Measurements from ENCODE around the gene MMP28.

Gene MMP28

GRCh38 chr17:35799942-35800341, 4.5 kb upstream of the MMP28 start:
- no peak for DNase-seq (ENCODE audit: low read depth)

DNA sequence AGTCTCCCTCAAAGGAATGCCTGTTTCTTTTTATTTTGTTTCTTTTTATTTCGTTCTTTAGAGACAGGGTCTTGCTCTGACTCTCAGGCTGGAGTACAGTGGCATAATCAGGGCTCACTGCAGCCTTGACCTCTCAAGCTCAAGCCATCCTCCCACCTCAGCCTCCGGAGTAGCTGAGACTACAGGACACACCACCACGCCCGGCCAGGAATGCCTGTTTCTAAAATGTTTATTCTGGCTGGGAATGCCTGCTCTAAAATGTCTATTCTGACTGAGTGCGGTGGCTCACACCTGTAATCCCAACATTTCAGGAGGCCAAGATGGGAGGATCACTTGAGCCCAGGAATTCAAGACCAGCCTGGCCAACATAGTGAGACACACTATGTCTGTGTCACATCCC, 2.5 kb upstream of the MMP28 start:
- no peak for DNase-seq (ENCODE audit: low read depth)

DNA sequence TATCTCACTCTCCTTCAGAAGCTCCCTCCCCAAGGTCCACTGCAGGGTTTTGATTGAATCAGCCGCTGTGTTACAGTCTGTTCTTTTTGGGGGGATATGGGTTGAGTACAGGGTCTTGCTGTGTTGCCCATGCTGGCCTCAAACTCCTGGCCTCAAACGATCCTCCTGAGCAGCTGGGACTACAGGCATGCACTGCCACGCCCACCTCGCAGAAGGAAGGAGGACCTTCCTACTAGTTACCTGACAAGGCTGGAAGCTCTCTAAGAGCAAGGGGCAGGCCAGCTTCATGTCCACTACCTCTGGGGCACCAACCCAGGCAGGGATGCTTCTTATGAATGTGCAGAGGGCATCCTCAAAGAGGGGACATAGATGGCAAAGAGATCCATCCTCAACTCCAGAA, 1.9 kb upstream of the MMP28 start:
- DNase-seq (ENCODE audit: low read depth): no peak

GRCh38 chr17:35796942-35797341, 1.5 kb upstream of the MMP28 start:
- no peak for DNase-seq (ENCODE audit: low read depth)

DNA sequence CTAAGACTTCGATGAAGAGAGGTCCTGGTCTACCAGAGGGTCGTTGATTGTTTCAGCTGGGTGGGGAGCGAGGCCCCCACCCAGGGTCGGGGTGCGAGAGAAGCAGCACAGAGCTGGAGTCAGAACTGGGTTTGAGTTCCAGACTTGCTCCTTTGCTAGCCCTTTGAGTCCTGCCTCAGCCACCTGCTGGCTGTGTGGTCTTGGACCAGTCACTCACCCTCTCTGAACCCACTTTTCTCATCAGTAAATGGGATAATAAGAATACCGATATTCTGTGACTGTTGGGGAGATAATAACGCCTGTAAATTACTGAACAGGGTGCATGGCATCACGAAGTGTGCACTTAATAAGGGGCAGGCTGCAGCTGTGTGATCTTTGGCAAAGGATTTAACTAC, 427 bp upstream of the MMP28 start:
- no peak for DNase-seq (ENCODE audit: low read depth)

DNA sequence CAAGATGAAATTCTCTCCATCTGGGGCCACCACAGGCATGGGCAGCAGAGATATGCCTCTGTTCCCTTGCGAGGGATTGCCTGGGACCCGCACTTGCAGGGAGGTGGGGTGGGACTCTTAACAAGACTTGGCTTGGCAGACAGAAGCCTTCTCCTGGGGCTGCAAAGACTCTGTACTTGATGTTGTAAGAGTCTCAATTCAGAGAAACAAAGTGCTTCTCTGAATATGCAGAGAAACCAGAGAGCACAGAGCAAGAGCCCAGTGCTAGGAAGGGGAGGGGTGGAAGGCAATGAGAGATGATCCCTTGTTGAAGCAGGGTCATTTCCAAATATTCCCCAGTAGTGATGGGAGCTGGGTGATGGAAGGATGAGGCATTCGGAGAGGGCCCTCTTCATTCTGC, 2.2 kb downstream of the MMP28 start:
- no peak for DNase-seq (ENCODE audit: low read depth)

DNA sequence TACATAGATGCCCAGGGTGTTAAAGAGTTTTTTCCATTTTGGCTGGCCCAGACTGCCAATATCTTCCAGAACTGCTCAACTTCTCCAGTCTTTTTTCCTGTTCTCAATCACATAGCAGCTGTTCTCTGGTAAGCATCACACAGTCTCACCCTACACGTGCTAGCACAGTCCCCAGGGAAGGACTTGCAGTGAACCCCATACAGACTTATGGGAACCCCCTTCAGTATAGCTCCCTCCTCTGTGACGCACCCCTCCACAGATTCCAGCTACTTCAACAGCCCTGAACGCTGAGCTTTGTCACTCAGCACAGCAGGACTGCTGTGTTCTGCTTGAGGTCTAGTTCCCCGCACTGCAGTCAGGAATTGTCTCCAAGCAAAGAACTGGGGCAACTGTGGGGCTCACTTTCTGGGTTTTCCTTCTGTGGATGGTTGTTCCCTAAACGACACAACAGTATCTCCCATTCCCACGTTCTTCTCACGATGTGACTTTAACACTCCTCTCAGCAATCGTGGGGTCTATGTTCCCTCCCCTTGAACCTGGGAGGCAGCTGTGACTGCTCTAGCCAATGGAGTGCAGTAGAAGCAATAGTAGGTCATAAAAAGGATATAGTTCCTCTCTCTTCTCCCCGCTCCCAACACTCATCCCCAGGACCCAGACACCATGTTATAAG, 3.6 kb downstream of the MMP28 start:
- no peak for DNase-seq (ENCODE audit: low read depth)

DNA sequence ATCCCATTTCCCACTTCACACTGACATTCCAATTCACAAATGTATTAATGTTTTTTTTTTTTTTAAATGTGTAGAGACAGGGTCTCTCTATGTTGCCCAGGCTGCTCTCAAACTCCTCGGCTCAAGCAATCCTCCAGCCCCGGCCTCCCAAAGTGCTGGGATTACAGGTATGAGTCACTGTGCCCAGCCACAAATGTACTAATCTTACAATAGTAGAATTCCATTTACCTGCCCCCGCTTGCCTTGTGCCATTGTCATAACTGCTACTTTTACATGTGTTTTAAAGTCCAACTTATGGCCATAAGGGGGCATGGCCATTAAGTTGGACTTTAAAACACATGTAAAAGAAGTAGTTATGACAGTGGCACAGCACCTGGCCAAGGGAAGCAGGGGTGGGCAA, 4.6 kb downstream of the MMP28 start:
- DNase-seq (ENCODE audit: low read depth): no peak

GRCh38 chr17:35788477-35789368, 6.7 kb downstream of the MMP28 start:
- no peak for DNase-seq (ENCODE audit: low read depth)

- DNase-seq (ENCODE audit: low read depth): no peak
Measured at GRCh38 chr17:35786941-35787432, 8.5 kb downstream of the MMP28 start.

DNA sequence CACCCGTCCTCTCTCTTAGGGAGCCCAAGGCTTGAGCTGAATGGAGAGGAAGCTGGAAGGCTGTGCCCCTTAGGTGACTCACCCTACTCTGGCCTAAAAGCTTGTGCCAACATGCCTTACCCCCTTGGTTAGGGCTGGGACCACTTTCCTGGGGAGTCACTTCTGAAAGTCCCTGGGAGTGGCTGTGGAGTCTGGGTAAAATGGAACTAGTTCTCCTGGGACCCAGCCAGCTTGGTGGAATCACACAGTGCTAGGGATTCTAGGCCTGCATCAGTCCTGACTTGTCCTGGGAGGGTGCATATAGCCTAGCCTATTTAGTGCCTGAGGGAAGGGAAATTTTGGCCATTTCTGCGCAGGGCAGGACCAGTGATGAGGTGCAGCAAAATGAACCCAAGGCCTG, 10.5 kb downstream of the MMP28 start:
- no peak for DNase-seq (ENCODE audit: low read depth)

- DNase-seq (ENCODE audit: low read depth): no peak
Measured at GRCh38 chr17:35780950-35781349, 14.5 kb downstream of the MMP28 start.

DNA sequence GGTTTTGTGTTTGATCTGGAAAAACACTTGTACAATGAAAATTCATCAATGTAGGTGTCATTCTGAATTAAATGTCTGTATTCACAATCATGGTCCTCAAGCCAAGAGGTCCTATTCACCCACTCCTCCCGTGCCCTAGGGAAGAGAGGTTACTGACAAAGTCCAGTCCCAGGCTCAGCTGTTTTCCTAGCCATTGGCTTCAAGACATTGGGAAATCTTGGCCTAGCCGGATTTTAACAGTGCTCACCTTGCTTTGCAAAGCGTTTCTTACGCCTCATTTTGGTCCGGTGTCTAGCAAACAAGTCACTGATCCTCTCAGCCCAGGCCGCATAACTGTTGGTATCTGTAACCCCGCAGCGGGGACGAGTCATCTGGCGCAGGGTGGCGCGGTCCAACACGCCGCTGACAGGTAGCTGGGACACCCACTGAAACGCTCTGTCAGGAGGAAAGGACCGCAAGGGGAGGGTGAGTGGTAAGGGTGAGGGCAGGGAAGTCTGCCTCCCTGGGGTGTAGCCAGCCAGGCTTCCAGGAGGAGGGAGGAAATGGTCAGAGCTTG, 16.7 kb downstream of the MMP28 start:
- no peak for DNase-seq (ENCODE audit: low read depth)

GRCh38 chr17:35775583-35775982, 19.9 kb downstream of the MMP28 start:
- DNase-seq (ENCODE audit: low read depth): no peak

- no peak for DNase-seq (ENCODE audit: low read depth)
Measured at GRCh38 chr17:35775039-35775438, 20.4 kb downstream of the MMP28 start.

- no peak for DNase-seq (ENCODE audit: low read depth)
Measured at GRCh38 chr17:35774499-35774898, 20.9 kb downstream of the MMP28 start.

- DNase-seq (ENCODE audit: low read depth): no peak
Measured at GRCh38 chr17:35773679-35774425, 21.6 kb downstream of the MMP28 start.

- DNase-seq (ENCODE audit: low read depth): no peak
Measured at GRCh38 chr17:35773129-35773528, 22.3 kb downstream of the MMP28 start.

GRCh38 chr17:35769895-35770486, 25.4 kb downstream of the MMP28 start:
- DNase-seq (ENCODE audit: low read depth): no peak

DNA sequence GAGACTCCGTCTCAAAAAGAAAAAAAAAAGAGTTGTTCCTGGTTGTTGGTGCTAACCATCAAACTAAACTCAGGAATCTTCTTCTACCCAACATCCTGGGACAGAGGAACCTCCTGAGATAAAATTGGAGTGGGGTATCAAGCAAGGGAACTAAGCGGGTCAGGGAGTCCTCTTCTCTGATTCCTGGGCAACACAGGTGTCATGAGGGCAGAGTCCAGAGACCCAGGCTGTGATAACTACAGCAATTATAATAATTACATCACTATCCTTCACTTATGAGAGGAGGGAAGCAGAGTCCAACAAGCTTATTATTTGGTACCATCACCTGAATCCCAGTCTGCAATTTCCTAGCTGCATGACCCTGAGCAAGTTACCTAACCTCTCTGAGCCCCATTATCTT, 26.6 kb downstream of the MMP28 start:
- no peak for DNase-seq (ENCODE audit: low read depth)

DNA sequence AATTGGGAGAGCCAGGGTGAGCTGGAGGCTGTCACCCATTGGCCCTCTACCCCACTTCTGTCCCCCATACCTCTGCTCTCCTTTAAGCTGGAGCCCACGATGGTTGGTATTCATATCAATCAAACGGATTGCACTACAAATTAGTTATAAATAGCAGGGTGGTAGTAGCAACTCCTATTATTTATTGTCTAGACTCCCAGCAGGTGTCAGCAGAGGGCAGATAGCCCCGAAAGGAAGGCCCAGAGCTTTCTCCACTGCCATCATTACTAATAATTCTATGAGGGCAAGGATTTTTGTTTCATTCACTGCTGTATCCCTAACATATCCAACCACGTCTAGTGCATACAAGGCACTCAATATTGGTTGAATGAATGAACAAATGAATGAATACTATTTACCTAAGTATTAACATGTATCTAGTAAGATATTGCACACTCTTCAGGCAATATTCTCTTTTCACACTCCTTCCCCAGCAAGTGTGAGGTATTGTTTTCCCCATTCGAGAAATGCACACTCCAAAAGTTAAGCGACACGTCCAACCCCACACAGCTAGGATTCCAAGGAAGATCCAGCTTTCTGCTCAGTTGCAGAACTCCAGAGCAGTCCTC, 28.4 kb downstream of the MMP28 start:
- no peak for DNase-seq (ENCODE audit: low read depth)

DNA sequence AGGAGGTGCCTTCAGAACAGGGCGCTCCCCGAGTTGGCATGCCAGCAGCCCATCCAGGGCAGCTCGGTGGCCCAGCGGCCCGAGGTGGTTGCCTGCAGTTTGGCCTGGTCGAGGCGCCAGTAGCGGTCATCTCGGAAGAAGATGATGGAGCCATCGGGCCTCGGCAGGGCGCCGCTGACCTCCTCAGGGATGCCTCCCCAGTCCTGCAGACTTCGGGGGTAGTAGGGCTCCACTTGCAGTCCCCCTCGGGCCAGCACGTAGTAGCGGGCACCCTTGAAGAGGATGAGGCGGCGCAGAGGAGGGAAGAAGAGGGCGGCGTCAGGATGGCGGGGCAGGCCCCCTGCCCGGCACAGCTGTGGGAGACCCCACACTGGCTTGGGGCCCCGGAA, 29.0 kb downstream of the MMP28 start:
- DNase-seq (ENCODE audit: low read depth): no peak

All from stimulated activated CD8-positive, alpha-beta memory T cell treated with anti-CD3 and anti-CD28 coated beads, Interleukin-12 subunit alpha, Interleukin-12 subunit beta, amount 100 ng/mL, for 1 hour (primary cell).